ENCODE measurements around the gene TRMT6.

TRMT6 gene

GRCh38 chr20:5970381-5970780 is 20.0 kb upstream of the TRMT6 start:
- no peaks in the 10 kb centered on the region for H3K4me1 ChIP-seq (ENCODE audit: low read depth, poor library complexity, severe bottlenecking)
- no peak overlapping the region for H3K4me3 ChIP-seq (IDR thresholded peaks at IDR 0.05; ENCODE audit: insufficient read depth, low read depth, low read length)
- no peak overlapping the region for H3K9ac ChIP-seq
- peaks cover 8% of the 10 kb centered on the region for H3K36me3 ChIP-seq (ENCODE audit: insufficient read depth)
- H3K4me2 ChIP-seq = no peak overlapping the region
- H4K20me1 ChIP-seq (ENCODE audit: insufficient read depth) = no peaks in the 10 kb centered on the region
- no peak for TF ChIP-seq CTCF (conservative IDR thresholded peaks at IDR 0.05; ENCODE audit: low read depth, low read length)
- no peak overlapping the region for H3K27ac ChIP-seq
- no peak overlapping the region for H2AFZ ChIP-seq (ENCODE audit: low read depth)
- H3K79me2 ChIP-seq (ENCODE audit: insufficient read depth, low read depth) = no peaks in the 10 kb centered on the region
- H3K27me3 ChIP-seq (ENCODE audit: insufficient read depth, low read depth) = no peaks in the 10 kb centered on the region

- Histone ChIP-seq H3K27ac (no peak overlapping the region), H3K79me2 (ENCODE audit: insufficient read depth, low read depth) (no peaks in the 10 kb centered on the region), H4K20me1 (ENCODE audit: insufficient read depth) (no peaks in the 10 kb centered on the region), H3K9ac (no peak overlapping the region), H3K27me3 (ENCODE audit: insufficient read depth, low read depth) (no peaks in the 10 kb centered on the region), H3K36me3 (ENCODE audit: insufficient read depth) (peaks cover 9% of the 10 kb centered on the region), H3K4me1 (ENCODE audit: low read depth, poor library complexity, severe bottlenecking) (no peaks in the 10 kb centered on the region), H3K4me3 (IDR thresholded peaks at IDR 0.05; ENCODE audit: insufficient read depth, low read depth, low read length) (no peak overlapping the region), H2AFZ (ENCODE audit: low read depth) (no peak overlapping the region), H3K4me2 (no peak overlapping the region)
- TF ChIP-seq CTCF (conservative IDR thresholded peaks at IDR 0.05; ENCODE audit: low read depth, low read length) = no peak
Observed at GRCh38 chr20:5969940-5970339, 19.6 kb upstream of the TRMT6 start.

- Histone ChIP-seq H3K36me3 (ENCODE audit: insufficient read depth) (peaks cover 9% of the 10 kb centered on the region), H3K27ac (no peak overlapping the region), H3K79me2 (ENCODE audit: insufficient read depth, low read depth) (no peaks in the 10 kb centered on the region), H3K27me3 (ENCODE audit: insufficient read depth, low read depth) (no peaks in the 10 kb centered on the region), H3K4me1 (ENCODE audit: low read depth, poor library complexity, severe bottlenecking) (no peaks in the 10 kb centered on the region), H4K20me1 (ENCODE audit: insufficient read depth) (no peaks in the 10 kb centered on the region), H3K4me3 (IDR thresholded peaks at IDR 0.05; ENCODE audit: insufficient read depth, low read depth, low read length) (no peak overlapping the region), H3K9ac (no peak overlapping the region), H2AFZ (ENCODE audit: low read depth) (no peak overlapping the region), H3K4me2 (no peak overlapping the region)
- TF ChIP-seq CTCF (conservative IDR thresholded peaks at IDR 0.05; ENCODE audit: low read depth, low read length) = no peak
Observed at GRCh38 chr20:5969348-5969935, 19.1 kb upstream of the TRMT6 start.

- no peak overlapping the region for H3K9ac ChIP-seq
- no peak overlapping the region for H2AFZ ChIP-seq (ENCODE audit: low read depth)
- no peak overlapping the region for H3K4me3 ChIP-seq (IDR thresholded peaks at IDR 0.05; ENCODE audit: insufficient read depth, low read depth, low read length)
- no peaks in the 10 kb centered on the region for H3K79me2 ChIP-seq (ENCODE audit: insufficient read depth, low read depth)
- no peak for TF ChIP-seq CTCF (conservative IDR thresholded peaks at IDR 0.05; ENCODE audit: low read depth, low read length)
- H3K4me2 ChIP-seq = no peak overlapping the region
- no peaks in the 10 kb centered on the region for H3K4me1 ChIP-seq (ENCODE audit: low read depth, poor library complexity, severe bottlenecking)
- H3K27me3 ChIP-seq (ENCODE audit: insufficient read depth, low read depth) = no peaks in the 10 kb centered on the region
- no peak overlapping the region for H3K27ac ChIP-seq
- peaks cover 9% of the 10 kb centered on the region for H3K36me3 ChIP-seq (ENCODE audit: insufficient read depth)
- H4K20me1 ChIP-seq (ENCODE audit: insufficient read depth) = no peaks in the 10 kb centered on the region
Observed at GRCh38 chr20:5968462-5968861, 18.1 kb upstream of the TRMT6 start.

All from KMS-11 (cell line).